ENCODE measurements around the gene CFAP70.
A peak's percentile ranks its signal among the peaks of the same experiment; 100 is the strongest.

CFAP70 gene

DNA sequence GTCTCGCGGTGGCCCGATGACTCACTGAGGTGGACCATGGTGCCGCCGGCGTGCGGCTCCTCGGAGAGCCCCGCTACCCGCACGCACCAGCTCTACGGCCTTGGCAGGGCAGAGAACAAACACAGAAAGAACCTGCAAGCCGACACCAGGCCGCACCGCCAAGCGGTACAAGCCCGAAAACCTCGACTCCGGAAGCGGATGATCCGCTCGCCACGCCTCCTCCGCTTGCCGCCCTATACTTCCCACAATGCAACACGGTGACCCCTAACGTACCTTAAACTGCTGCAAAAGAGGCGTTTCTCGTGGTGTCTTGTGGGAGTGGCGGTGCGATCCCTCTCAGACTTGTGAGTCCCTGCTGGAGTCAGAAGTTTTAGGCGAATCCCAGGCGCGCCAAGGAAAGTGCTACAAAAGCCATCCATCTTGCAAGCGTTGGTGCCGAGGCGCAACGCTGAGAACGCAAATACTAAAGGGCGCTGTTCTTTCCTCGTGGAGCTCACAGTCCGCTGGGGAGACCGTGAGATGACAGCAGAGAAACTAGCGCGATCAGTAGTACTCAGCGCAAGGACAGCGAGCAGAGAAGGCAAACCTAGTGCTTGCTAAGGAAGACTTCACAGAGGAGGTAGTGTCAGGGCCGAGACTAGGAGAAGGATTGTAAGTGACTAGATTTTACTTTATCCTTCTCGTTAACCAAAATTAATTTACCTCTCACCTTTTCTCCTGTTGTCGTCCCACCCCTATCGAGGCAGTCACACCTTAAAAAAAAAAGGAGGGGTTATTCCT, 106.0 kb downstream of the CFAP70 start, which contains the start of gene MRPS16:
Gene MRPS16 (minus strand): TSS at position 200 of the 780 bp plus-strand sequence. CDS start 162 bp downstream, at position 38.
- peak; percentile 86 to 89 for DNase-seq (ENCODE audit: low read depth in 2 of 2)

GRCh38 chr10:73251683-73252444, 106.8 kb downstream of the CFAP70 start:
- DNase-seq (ENCODE audit: low read depth in 2 of 2), result no peak

- DNase-seq (ENCODE audit: low read depth in 2 of 2), result no peak
Measured at GRCh38 chr10:73248259-73248724, 110.4 kb downstream of the CFAP70 start.

- DNase-seq (ENCODE audit: low read depth in 2 of 2), result no peak
Measured at GRCh38 chr10:73247509-73248258, 111.0 kb downstream of the CFAP70 start.

DNA sequence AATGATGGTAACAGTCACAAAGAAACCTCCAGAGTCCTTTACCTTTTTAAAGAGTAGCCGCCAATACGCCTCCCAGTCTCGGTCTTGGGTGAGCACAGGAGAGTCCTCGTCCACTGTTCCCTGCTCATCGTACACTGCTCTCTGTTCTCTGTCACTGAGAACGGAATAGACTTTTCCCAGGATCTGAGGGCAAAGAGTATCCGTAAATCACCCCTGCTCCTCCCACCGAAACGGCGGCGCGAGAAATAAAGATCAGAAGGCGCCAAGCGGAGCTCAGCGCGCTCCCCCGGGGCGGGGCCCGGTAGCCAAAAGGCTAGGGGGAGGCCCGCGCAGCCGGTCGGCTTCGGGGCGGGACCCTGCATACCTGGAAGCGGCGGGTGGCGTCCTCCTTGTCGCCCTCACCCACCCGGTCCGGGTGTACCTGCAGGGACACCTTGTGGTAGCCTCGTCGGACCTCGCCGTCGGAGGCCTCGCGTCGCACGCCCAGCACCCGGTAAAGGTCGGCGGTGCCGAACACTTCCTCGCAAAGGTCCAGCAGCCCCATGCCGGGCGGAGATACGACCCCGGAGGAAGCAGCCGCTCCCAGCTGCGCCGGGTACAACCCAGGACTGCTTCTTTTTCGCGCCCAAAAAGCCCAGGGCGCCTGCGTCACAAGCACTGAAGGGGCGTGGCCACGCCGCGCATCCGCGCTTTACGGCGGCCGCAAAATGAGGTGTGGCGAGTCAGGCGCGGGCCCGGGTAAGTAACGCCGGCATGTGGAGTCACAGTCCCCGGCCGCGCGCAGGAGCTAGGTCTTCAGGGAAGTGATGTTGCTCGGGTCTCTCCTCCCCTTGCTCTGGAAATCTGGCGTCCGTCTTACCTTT, 111.8 kb downstream of the CFAP70 start, which contains the start of gene DNAJC9:
Gene DNAJC9 (minus strand): TSS at position 610 of the 863 bp plus-strand sequence. CDS start 66 bp downstream, at position 544.
- DNase-seq (ENCODE audit: low read depth in 2 of 2), result peak; percentile 96

- DNase-seq (ENCODE audit: low read depth in 2 of 2), result no peak
Measured at GRCh38 chr10:73246322-73246645, 112.4 kb downstream of the CFAP70 start.

DNA sequence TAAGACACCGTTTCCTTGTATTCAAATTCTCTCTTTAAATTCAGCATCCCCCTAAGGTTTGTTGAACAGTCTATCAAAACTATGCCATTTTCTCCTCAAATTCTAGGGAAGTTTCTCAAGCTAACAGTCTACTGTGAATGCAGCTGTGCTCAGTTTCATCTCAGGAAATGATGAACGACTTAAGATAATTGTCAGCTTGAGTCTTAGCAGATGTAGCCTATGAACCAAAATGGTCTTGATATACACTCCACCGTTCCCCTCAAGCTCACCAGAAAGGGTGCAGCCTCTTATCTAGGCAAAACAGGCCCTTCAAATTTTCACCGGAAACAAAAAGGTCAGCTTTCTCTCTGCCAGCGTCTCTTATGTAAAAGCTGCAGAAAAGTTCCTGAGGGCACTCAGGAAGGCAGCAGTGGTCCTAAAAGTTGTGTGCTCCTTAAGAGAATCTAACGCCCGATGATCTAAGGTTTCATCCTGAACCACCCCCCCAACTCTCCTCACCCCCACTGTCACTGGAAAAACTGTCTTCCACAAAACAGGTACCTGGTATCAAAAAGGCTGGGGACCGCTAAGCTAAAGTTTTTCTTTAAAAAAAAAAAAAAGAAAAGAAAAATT, 113.7 kb downstream of the CFAP70 start:
- DNase-seq (ENCODE audit: low read depth in 2 of 2), result no peak

DNA sequence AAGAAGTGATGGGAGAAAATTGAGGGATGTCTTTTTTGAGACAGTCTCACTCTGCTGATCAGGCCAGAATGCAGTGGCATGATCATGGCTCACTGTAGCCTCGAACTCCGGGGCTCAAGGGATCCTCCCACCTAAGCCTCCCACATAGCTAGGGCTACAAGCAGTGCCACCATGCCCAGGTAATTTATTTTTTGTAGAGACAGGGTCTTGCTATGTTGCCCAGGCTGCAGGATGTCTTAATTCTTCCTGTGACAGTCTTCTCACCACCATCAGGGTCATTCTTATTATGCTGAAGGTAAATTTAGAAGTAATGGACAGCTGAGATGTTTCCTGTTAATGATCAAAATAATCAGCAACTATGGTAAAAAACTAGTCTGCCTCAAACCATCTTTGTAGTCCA, 118.8 kb downstream of the CFAP70 start:
- DNase-seq (ENCODE audit: low read depth in 2 of 2), result no peak

DNA sequence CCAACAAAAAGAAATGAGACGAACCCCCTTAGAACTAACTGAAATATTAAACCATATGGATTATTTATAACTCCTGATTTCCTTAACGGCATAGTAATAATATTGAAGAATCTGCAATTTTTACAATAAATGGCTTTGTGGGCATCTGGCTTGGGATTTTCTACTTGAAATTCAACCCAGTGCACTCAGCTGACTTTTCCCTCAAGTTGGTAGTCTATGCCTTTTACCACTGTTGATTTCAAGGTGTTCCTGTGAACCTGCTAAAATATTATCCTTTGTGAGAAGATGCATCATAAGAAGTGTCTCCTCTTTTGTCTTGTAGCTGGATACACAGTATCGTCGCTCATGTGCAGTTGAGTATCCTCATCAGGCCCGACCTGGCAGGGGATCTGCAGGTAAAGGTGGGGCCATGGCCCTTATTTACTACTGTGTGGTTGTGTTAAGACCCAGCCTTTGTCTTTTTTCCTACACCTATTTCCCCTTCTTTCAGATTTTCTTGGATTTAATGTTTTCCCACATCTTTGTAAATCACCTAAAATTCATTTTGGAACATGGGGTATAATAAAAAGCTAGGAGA, 119.6 kb downstream of the CFAP70 start:
- DNase-seq (ENCODE audit: low read depth in 2 of 2), result no peak

- no peak for DNase-seq (ENCODE audit: low read depth in 2 of 2)
Measured at GRCh38 chr10:73234695-73235094, 124.0 kb downstream of the CFAP70 start.

DNA sequence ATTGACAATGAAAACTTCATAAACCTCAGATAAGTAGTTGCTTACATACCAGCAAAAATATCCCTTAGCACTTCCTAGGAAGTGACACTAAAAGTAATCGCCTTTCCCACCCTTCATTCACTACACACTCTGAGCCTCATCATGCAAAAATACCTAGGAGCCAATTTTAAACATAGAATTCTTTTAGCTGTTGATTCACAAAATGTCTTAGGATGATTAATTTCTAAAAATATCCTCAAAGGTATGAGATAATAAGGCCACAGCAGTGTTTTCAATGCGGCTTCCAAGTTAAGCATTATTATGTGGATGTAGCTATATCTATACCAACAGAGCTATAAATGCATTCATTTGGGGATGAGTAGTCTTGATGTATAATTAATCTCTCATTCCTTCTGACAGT, 124.8 kb downstream of the CFAP70 start:
- no peak for DNase-seq (ENCODE audit: low read depth in 2 of 2)

DNA sequence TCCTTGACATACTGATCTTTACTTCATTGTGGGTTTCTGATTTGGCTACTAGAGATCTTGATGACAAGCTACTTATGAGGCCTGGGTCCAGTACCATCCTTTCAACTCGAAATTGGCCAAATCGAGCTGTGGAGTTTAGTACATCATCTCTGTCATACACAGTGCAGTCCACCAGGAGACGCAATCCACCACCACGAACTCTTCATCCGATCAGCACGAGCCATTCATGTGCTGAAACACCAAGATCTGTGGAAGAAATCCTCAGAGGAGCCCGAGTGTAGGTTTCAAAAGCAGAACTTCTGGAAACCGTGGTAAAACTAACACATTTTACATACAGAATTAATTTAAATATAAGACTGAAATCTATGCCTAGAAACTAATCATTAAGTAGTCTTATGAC, 125.8 kb downstream of the CFAP70 start:
- no peak for DNase-seq (ENCODE audit: low read depth in 2 of 2)

GRCh38 chr10:73229567-73229966, 129.1 kb downstream of the CFAP70 start:
- no peak for DNase-seq (ENCODE audit: low read depth in 2 of 2)

DNA sequence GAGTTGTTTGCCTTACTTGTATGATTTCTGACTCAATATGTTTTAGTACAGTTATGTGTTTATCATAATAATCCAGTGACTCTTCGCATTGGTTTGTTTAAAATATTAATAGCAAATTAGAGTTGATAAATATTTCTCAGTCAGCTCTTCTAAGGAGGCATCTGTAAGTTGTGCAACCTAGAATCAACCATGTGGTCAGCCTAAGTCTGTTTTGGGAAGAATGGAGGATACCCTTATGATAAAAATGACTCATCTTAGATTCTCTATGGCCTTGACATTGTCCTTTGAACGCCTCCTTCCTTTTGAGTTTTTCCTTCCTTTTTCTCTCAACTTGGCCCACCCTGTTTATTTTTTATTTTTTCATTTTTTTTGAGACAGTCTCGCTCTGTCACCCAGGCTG, 130.4 kb downstream of the CFAP70 start:
- DNase-seq (ENCODE audit: low read depth in 2 of 2), result no peak

DNA sequence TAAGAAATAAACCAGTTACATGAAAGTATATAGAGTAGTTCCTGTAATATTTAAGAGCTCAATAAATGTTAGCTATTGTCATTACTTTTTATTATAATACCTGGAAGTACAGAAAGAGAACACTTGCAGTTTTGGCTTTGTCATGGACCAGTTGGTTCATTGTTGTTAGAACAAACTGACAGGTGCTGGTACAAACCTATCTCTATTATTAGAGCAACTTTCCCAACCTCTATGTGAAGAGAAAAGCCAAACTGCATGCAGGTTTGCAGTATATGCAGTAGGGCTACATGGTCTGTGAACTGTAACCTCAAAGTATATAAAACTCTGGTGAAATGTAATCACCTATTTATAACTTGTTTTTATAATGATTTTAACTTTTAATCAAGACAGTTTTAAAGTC, 132.0 kb downstream of the CFAP70 start:
- DNase-seq (ENCODE audit: low read depth in 2 of 2), result no peak

DNA sequence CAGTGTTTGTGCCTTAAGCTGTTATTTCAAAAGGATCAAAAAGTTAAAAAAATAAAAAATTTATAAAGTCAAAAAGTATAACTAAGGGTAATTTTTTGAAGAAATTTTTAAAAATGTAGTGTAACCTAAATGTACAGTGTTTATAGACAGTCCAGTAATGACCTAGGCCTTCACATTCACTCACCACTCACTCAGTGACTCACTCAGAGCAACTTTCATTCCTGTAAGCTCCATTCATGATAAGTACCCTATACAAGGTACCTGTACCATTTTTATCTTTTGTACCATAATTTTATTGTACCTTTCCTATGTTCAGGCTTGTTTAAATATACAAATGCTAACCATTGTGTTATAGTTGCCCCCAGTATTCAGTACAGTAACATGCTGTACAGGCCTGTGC, 133.1 kb downstream of the CFAP70 start:
- no peak for DNase-seq (ENCODE audit: low read depth in 2 of 2)

DNA sequence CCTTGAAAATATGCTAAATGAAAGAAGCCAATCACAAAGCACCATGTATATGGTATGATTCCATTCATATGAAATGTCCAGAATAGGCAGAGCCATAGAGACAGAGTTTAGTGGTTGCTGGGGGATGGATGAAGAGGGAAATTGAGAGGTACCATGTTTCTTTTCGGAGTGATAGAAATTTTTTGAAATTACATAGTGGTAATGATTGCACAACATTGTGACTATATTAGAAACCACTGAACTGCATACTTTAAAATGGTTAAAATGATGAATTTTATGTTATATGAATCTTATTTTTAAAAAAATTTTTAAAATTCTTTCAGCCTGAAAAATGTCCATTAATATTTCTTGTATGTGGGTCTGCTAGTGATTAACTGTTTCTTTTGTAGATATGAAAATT, 137.7 kb downstream of the CFAP70 start:
- no peak for DNase-seq (ENCODE audit: low read depth in 2 of 2)

- no peak for DNase-seq (ENCODE audit: low read depth in 2 of 2)
Measured at GRCh38 chr10:73219384-73219783, 139.3 kb downstream of the CFAP70 start.

DNA sequence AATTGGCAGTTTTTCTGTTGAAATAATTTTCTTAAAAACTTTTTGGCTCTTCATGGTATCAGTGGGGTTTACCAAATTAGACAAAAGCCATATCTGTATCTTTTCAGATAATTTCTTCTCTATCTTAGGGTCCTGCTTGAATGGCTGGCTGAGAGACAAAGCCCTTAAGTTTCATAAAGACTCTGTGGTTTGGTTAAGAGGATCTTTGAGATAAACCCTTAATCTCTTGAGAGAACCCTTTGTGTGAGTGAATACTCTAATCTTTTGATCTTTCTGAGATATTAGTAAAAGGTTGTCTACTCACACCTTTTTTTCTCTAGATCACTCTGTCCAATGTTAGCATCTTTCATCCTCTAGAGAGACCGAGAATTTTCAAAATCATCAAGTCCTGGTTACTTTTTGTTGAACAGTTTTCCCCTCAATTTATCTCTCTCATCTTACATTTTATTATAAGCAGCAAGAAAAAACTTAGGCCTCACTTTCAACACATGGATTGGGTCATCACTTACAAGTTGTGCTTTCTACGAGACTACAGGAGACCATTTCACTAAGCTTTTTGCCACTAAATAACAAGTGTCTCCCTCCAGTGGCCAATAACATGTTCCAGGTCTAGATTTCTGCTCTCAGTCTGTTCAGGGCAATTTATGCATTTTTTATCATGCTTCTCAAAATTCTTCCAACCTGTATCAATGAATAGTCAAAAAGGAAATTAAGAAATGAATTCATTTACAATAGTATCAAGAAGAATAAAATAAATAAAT, 140.1 kb downstream of the CFAP70 start:
- no peak for DNase-seq (ENCODE audit: low read depth in 2 of 2)

DNA sequence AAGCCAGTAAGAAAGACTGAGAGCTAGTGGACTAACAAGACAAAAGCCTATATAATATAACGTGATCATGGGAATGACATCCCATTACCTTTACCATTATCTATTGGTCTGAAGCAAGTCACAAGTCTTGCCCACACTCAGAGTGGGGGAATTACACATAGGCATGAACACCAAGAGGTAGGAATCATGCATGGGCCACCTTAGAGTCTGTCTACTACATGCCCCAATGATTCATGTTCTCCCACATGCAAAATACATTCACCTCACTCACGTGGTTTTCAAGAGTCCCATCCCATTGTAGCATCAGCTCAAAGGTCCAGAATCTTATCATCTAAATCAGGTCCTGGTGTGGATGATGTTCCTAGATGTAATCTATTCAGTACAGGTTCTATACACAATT, 141.0 kb downstream of the CFAP70 start:
- DNase-seq (ENCODE audit: low read depth in 2 of 2), result no peak
